Central memory CD8-positive, alpha-beta T cell (primary cell): Measurements from ENCODE around the gene ADRM1.

Source experiments
- ATAC-seq: fragments of 150-1000 bp; cut with Tn5 transposase; replicated peaks from 2 replicates; pipeline ENCODE4 v1.10.0; 2022; ENCODE audit warnings: mild to moderate bottlenecking, moderate FRiP score, moderate number of reproducible peaks; ENCODE audit not compliant: poor library complexity, severe bottlenecking; ENCODE audit errors: extremely low read depth
- DNase-seq, 2 donors: peaks; one replicate each; pipeline ENCODE4 v3.0.0; 2021; ENCODE audit warnings: low spot score in 2 of 2
- H3K27ac Mint-ChIP-seq: one replicate; pipeline ENCODE4 v1.8.0; 2022; ENCODE audit warnings: low read depth, mild to moderate bottlenecking, moderate library complexity, mixed read lengths
- H3K27me3 Mint-ChIP-seq: one replicate; pipeline ENCODE4 v1.8.0; 2022; ENCODE audit warnings: mixed read lengths
- H3K36me3 Mint-ChIP-seq: one replicate; pipeline ENCODE4 v1.8.0; 2022; ENCODE audit warnings: mild to moderate bottlenecking, moderate library complexity, mixed read lengths; ENCODE audit not compliant: insufficient read depth
- H3K4me1 Mint-ChIP-seq: one replicate; pipeline ENCODE4 v1.8.0; 2022; ENCODE audit warnings: mixed read lengths
- H3K4me3 Mint-ChIP-seq: one replicate; pipeline ENCODE4 v1.8.0; 2022; ENCODE audit warnings: mild to moderate bottlenecking, moderate library complexity, mixed read lengths
- H3K9me3 Mint-ChIP-seq: one replicate; pipeline ENCODE4 v1.8.0; 2022; ENCODE audit warnings: mixed read lengths

Gene ADRM1

DNA sequence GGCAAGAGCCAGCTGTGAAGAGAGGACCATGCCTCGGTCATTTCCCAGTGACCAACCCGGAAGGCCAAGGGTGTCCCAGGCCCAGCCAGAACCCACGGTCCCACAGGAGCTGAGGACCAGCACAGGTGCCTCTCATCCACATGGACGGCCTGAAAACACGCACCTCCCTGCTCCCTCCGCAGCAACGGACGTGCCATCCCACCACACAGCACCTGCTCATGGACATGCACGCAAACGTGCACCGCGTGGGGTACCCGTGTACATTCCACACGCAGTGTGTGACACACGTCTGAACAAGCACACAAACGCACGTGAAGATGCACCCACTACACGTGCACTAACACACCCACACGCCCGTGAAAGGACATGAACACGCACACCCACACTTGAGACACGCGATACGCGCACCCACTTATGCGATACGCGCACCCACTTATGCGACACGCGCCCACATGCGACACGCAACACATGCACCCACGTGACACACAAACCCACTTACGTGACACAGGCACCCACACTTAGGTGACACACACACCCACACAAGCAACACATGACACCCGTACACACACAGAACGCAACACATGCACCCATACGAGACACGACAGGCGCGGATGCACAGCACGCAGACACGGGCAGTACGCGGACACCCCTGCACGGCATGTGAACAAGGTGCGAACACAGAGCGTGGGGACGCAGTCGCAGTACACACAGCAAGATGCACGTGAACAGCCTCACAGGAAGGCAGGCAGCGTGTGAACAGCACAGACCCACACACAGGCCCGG is 34.2 kb downstream of the ADRM1 start:
- H3K4me3 Mint-ChIP-seq, result no peak overlapping the region
- H3K36me3 Mint-ChIP-seq, result no peaks in the 10 kb centered on the region

DNA sequence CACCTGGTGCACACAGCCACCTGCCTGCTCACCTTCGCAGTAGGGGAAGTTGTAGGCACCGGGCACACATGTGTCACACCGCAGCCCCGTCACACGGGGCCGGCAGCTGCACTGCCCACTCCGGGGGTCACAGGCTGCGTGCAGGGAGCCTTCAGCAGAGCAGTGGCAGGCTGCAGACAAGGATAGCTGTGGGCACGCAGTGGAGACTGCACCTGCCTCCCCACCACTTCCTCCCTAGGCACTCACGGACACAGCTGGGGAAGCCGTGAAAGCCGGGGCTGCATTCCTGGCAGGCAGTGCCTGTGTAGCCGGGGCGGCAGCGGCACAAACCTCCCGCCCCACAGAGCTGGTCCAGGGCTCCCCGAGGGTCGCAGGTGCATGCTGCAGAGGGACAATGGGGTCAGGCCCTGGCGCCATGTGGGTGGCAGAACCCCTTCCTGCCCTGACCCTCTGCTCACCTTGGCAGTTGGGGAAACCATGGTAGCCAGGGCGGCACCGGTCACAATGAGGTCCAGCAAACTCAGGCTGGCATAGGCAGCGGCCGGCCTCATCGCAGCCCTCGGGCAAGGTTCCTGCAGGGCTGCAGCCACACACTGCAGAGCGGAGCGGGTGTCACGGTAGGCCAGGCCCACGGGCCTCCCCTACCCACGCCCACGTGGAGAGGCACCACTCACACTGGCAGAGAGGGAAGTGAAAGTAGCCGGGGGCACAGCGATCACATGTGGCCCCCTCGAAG is 34.9 kb downstream of the ADRM1 start:
- Mint-ChIP-seq H3K36me3 (no peaks in the 10 kb centered on the region), H3K4me3 (no peak overlapping the region), H3K27me3 (peaks cover 53% of the 10 kb centered on the region), H3K4me1 (peaks cover 5% of the 10 kb centered on the region), H3K9me3 (no peaks in the 10 kb centered on the region), H3K27ac (no peak overlapping the region)
- ATAC-seq (peak; percentile 28), DNase-seq (no peak)

More for the DNA sequence above, 34.2 kb downstream of the ADRM1 start:
- H3K9me3 Mint-ChIP-seq, result no peaks in the 10 kb centered on the region
- peaks cover 5% of the 10 kb centered on the region for H3K4me1 Mint-ChIP-seq
- ATAC-seq (no peak), DNase-seq (no peak)
- H3K27ac Mint-ChIP-seq, result no peak overlapping the region
- peaks cover 52% of the 10 kb centered on the region for H3K27me3 Mint-ChIP-seq

DNA sequence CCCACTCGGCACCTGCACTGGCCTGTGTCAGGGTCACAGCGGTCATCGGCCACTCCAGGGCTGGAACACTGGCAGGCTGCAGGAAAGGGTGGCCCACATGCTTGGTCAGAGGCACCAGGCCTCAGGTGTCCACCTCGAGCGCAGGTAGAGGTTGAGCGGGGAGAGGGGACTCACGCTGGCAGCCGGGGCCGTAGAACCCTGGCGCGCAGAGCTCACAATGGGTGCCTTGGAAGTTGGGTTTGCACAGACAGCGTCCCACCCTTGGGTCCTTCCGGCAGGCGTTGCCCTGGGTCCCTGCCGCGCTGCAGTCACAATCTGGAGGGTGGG is 35.5 kb downstream of the ADRM1 start:
- no peak overlapping the region for H3K4me3 Mint-ChIP-seq
- no peak for ATAC-seq
- no peak for DNase-seq
- peaks cover 53% of the 10 kb centered on the region for H3K27me3 Mint-ChIP-seq
- H3K4me1 Mint-ChIP-seq, result peaks cover 5% of the 10 kb centered on the region
- H3K36me3 Mint-ChIP-seq, result no peaks in the 10 kb centered on the region
- no peaks in the 10 kb centered on the region for H3K9me3 Mint-ChIP-seq
- H3K27ac Mint-ChIP-seq, result no peak overlapping the region

DNA sequence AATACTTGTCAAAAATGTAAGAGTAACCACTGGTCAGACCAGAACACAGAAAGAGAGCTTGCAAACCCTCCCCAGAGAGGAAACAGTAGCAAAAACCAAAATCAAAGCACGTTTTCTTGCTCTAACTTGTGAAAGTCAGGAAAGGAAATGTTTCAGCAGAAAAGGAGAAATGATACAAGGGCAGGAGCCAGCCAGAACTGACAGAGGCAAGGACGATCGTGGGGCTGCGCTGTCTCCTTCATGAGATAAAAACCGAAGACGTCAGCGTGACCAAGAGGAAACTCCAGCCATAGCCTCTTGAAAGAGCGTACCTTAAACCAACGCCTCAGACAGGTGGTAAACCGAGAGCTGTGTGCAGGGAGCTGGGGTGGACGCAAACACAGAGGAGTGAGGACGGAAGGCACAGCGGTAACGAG is 36.9 kb downstream of the ADRM1 start:
- Mint-ChIP-seq H3K4me3 (no peak overlapping the region), H3K36me3 (no peaks in the 10 kb centered on the region), H3K27me3 (peaks cover 53% of the 10 kb centered on the region), H3K9me3 (no peaks in the 10 kb centered on the region), H3K4me1 (peaks cover 5% of the 10 kb centered on the region), H3K27ac (no peak overlapping the region)
- DNase-seq (no peak), ATAC-seq (no peak)

DNA sequence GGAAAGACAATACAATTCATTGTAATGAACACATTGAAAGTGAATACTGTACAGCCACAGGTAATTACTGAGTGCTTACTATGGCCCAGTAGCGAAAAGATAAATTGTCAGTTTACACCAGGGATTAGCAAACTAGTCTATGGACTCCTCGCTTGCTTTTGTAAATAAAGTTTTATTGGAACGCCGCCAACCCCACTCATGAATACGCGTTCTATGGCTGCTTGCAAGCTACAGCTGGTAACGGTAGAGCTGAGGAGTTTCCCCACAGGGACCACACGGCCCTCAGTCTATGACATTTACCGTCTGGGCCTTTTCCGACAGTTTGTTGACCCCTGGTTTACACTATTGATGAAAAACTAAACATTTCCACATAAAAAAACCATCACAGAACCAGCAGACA is 40.1 kb downstream of the ADRM1 start:
- Mint-ChIP-seq H3K36me3 (no peaks in the 10 kb centered on the region), H3K4me1 (no peaks in the 10 kb centered on the region), H3K27ac (no peak overlapping the region), H3K4me3 (no peak overlapping the region), H3K27me3 (peaks cover 25% of the 10 kb centered on the region), H3K9me3 (no peaks in the 10 kb centered on the region)
- ATAC-seq, result no peak
- no peak for DNase-seq

DNA sequence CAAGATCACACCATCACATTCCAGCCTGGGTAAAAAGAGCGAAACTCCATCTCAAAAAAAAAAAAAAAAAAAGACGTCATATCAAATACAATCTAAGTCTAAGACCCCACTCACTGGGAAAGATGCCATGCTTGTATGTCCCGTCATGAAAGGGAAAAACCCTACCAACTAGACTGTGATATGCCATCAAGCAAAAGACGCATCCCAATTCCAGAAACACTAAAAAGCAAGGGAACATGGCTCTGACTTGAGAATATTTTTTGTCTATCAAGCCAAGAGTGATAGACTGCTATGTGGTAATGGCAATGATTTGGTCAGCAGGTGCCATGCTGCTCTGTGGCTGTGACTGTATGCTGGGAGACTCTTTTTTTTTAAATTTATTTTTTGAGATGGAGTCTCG is 41.3 kb downstream of the ADRM1 start:
- Mint-ChIP-seq H3K27me3 (peaks cover 19% of the 10 kb centered on the region), H3K36me3 (no peaks in the 10 kb centered on the region), H3K4me3 (no peak overlapping the region), H3K4me1 (no peaks in the 10 kb centered on the region), H3K9me3 (peaks cover 6% of the 10 kb centered on the region), H3K27ac (no peak overlapping the region)
- DNase-seq (no peak), ATAC-seq (no peak)

DNA sequence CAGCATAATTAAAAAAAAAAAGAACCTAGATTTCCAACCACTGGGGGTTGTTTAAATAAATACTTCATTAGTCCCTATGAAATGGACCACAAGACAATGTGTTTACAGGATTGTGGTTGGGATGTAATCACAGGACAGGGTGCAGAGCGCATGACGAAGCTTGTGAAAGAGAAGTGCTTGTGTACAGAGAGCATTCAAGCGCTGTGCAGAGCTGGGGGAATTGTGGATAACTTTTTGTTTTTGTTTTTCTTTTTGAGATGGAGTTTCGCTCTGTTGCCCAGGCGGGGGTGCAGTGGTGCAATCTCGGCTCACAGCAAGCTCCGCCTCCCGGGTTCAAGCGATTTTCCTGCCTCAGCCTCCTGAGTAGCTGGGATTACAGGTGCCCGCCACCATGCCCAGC is 42.0 kb downstream of the ADRM1 start:
- Mint-ChIP-seq H3K9me3 (peaks cover 6% of the 10 kb centered on the region), H3K36me3 (no peaks in the 10 kb centered on the region), H3K27ac (no peak overlapping the region), H3K27me3 (peaks cover 12% of the 10 kb centered on the region), H3K4me3 (no peak overlapping the region), H3K4me1 (no peaks in the 10 kb centered on the region)
- DNase-seq, result no peak
- no peak for ATAC-seq

DNA sequence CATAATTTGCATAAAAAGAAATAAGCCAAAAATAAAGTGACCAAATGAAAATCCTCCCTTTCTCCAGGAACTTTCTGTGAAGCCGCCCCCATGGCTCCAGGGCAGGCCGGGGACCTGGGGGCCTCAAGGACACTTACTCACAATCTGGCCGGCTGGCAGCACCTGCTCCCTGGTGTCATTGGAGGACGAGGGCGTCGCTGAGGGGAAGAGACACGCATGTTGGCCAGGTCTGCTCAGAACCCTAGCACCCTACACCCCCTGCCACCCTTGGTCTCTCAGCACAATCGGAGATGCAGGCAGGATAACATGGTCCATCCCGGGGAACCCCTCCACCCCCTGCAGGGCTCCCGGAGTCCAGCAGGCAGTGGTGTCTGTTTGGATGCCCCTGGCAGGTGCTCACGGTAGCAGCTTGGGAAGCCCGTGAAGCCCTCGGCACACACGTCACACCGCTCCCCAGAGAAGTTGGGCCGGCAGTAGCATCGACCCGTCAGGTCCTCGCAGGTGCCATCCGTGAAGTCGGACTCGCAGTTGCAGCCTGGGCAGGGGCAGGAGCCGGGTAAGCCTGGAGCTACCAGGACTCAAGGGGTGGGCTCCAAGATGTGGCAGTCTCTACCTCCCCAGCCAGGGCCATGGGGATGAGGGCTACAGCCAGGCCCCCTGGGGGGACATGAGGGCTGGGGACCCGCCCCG is 43.0 kb downstream of the ADRM1 start:
- no peak overlapping the region for H3K27ac Mint-ChIP-seq
- no peaks in the 10 kb centered on the region for H3K36me3 Mint-ChIP-seq
- H3K9me3 Mint-ChIP-seq, result peaks cover 6% of the 10 kb centered on the region
- no peak for ATAC-seq
- no peaks in the 10 kb centered on the region for H3K4me1 Mint-ChIP-seq
- H3K27me3 Mint-ChIP-seq, result peaks cover 9% of the 10 kb centered on the region
- H3K4me3 Mint-ChIP-seq, result no peak overlapping the region
- DNase-seq, result no peak

DNA sequence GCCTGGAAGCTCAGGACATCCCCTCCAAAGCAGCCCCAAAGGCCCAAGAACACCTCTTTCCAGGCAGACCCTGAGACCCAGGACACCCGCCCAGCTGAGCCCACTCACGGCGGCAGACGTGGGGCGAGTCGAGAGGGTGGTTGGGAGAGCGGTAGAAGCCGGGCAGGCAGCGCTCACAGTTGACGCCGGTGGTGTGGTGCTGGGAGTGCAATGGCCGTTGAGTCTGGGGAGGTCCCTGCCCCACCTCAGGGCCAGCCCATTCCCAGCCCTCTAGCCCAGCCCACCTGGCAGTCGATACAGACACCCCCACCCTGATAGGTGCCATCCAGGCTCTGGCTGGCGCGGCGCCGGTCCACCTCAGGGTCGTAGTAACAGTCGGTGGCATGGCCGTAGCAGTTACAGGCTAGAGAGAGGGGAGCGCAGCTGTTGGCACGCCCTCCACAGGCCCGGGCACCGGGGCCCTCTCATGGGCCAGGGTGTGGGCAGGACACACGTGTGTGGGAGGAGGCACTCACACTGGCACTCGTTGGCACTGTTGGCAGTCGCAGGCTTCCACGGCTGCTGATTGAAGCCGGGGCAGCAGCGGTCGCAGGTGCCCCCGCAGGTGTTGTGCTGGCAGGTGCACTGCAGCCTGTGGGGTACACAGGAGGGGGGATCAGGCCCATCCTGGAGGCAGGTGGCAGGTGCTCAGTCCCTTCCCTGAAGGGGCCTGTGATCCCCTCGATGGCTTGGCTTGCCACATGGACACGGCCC is 43.8 kb downstream of the ADRM1 start:
- Mint-ChIP-seq H3K27me3 (peaks cover 4% of the 10 kb centered on the region), H3K27ac (no peak overlapping the region), H3K9me3 (peaks cover 6% of the 10 kb centered on the region), H3K4me1 (no peaks in the 10 kb centered on the region), H3K36me3 (no peaks in the 10 kb centered on the region), H3K4me3 (no peak overlapping the region)
- DNase-seq (no peak), ATAC-seq (no peak)

DNA sequence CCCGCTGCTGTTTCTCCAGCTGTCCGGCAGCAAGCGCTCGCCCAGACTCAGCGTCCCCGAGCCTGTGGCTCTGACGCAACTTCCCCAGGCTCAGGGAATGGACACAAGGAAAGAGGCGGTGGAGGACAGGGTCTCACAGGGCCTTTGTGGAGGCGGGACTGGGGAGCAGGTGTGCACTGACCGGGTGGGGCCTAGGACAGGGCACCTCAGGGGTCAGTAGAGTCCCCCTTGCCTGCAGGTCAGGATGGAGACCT is 44.3 kb downstream of the ADRM1 start:
- Mint-ChIP-seq H3K9me3 (peaks cover 6% of the 10 kb centered on the region), H3K4me1 (no peaks in the 10 kb centered on the region), H3K4me3 (no peak overlapping the region), H3K36me3 (no peaks in the 10 kb centered on the region), H3K27ac (no peak overlapping the region), H3K27me3 (no peaks in the 10 kb centered on the region)
- no peak for DNase-seq
- ATAC-seq, result no peak

DNA sequence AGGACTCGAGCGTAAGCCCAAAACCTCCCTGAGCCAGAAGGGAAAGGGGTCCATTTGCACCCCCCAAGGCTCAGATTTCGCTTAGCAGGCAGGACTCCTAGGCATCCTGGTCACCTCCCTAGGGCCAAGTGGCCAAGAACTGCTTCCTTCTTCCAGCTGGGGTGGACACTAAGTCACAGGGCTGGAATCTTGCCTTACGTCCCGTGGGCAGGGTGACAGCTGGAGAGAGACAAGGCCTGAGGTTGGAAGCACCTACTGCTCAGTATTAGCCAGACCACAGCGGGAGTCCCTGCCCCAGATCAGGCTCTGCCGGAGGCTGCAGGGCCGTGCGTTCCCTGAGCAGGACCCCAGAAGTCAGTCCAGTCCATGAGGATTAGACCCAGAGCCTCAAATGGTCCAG is 44.6 kb downstream of the ADRM1 start:
- H3K4me3 Mint-ChIP-seq, result no peak overlapping the region
- DNase-seq (no peak), ATAC-seq (no peak)
- H3K27me3 Mint-ChIP-seq, result no peaks in the 10 kb centered on the region
- H3K9me3 Mint-ChIP-seq, result peaks cover 6% of the 10 kb centered on the region
- H3K27ac Mint-ChIP-seq, result no peak overlapping the region
- no peaks in the 10 kb centered on the region for H3K4me1 Mint-ChIP-seq
- no peaks in the 10 kb centered on the region for H3K36me3 Mint-ChIP-seq

DNA sequence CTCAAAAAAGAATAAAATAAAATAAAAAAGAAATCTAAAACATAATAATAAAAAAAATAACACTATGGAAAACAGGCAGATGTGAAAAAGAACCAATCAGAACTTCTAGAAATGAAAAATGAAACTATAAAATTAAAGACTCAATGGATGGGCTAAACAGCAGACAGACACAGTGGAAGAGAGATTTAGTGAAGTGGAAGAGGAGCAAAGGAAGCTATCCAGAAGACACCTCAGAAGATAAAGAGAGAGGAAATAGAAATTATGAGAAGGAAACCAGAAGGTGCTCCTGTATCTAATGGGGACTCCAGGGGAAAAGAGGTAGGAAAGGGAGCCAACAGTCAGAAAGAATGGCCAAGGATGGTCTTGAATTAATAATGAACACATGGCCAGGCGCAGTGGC is 45.8 kb downstream of the ADRM1 start:
- no peak for ATAC-seq
- Mint-ChIP-seq H3K4me1 (no peaks in the 10 kb centered on the region), H3K9me3 (peaks cover 6% of the 10 kb centered on the region), H3K36me3 (no peaks in the 10 kb centered on the region), H3K4me3 (no peak overlapping the region), H3K27ac (no peak overlapping the region), H3K27me3 (no peaks in the 10 kb centered on the region)
- DNase-seq, result no peak
